ENCODE data around the gene ADAP1. TPM values are rescaled to one million over a fixed set of nuclear protein-coding genes. Genes with fewer than 3 reads are reported as not detected.

ADAP1 gene
- total RNA-seq, 1 experiment from 2014 or later = 173 TPM

GRCh38 chr7:940599-941408 lies 13.7 kb downstream of the ADAP1 start:
- no peak for TF ChIP-seq CTCF (IDR thresholded peaks at IDR 0.05; ENCODE audit: unreplicated experiment)
- DNase-seq = no peak
- CTCF ChIA-PET = interaction anchor here (1.0 kb wide), 1 partner anchor 12 kb away, joined by 8 read pairs; no protein-coding TSS in a partner anchor
- BruUV-seq (replicated peaks) = no TSS peak
- intact Hi-C loops (cut with micrococcal nuclease; ENCODE audit: unreplicated experiment) = no loop called here
- peaks cover 70% of the 10 kb centered on the region for H3K36me3 Mint-ChIP-seq (ENCODE audit: insufficient read depth, unreplicated experiment)
- H3K4me1 Mint-ChIP-seq (ENCODE audit: low read depth, unreplicated experiment) = peaks cover 56% of the 10 kb centered on the region
- no peak overlapping the region for H3K4me3 Mint-ChIP-seq (ENCODE audit: low read depth, unreplicated experiment)
- H3K27ac Mint-ChIP-seq (ENCODE audit: unreplicated experiment) = peak overlapping the region; percentile 56
- H3K27me3 Mint-ChIP-seq (ENCODE audit: unreplicated experiment) = no peaks in the 10 kb centered on the region
- peaks cover 14% of the 10 kb centered on the region for H3K9me3 Mint-ChIP-seq (ENCODE audit: low read depth, unreplicated experiment)

GRCh38 chr7:939843-940242 lies 14.6 kb downstream of the ADAP1 start:
- no peaks in the 10 kb centered on the region for H3K27me3 Mint-ChIP-seq (ENCODE audit: unreplicated experiment)
- no peak for TF ChIP-seq CTCF (IDR thresholded peaks at IDR 0.05; ENCODE audit: unreplicated experiment)
- peak overlapping the region; percentile 56 for H3K27ac Mint-ChIP-seq (ENCODE audit: unreplicated experiment)
- BruUV-seq (replicated peaks) = no TSS peak
- peaks cover 70% of the 10 kb centered on the region for H3K36me3 Mint-ChIP-seq (ENCODE audit: insufficient read depth, unreplicated experiment)
- CTCF ChIA-PET = interaction anchor here (0.7 to 1.0 kb wide), 2 partner anchors 12 to 18 kb away, joined by 4 to 8 read pairs; no protein-coding TSS in a partner anchor
- H3K4me1 Mint-ChIP-seq (ENCODE audit: low read depth, unreplicated experiment) = peaks cover 49% of the 10 kb centered on the region
- no peak overlapping the region for H3K4me3 Mint-ChIP-seq (ENCODE audit: low read depth, unreplicated experiment)
- intact Hi-C loops (cut with micrococcal nuclease; ENCODE audit: unreplicated experiment) = no loop called here
- H3K9me3 Mint-ChIP-seq (ENCODE audit: low read depth, unreplicated experiment) = peaks cover 14% of the 10 kb centered on the region
- DNase-seq = no peak

- intact Hi-C loops (cut with micrococcal nuclease; ENCODE audit: unreplicated experiment) = no loop called here
- Mint-ChIP-seq H3K9me3 (ENCODE audit: low read depth, unreplicated experiment) (peaks cover 14% of the 10 kb centered on the region), H3K27ac (ENCODE audit: unreplicated experiment) (peak overlapping the region; percentile 76), H3K27me3 (ENCODE audit: unreplicated experiment) (no peaks in the 10 kb centered on the region), H3K36me3 (ENCODE audit: insufficient read depth, unreplicated experiment) (peaks cover 72% of the 10 kb centered on the region), H3K4me1 (ENCODE audit: low read depth, unreplicated experiment) (peaks cover 44% of the 10 kb centered on the region), H3K4me3 (ENCODE audit: low read depth, unreplicated experiment) (peak overlapping the region; percentile 37)
- BruUV-seq (replicated peaks) = no TSS peak
- TF ChIP-seq CTCF (IDR thresholded peaks at IDR 0.05; ENCODE audit: unreplicated experiment) = no peak
- DNase-seq = no peak
- CTCF ChIA-PET = interaction anchor here (0.5 kb wide), 2 partner anchors 37 to 62 kb away, joined by 3 to 8 read pairs; partner anchors contain the start of gene GET4
These were observed 15.8 kb downstream of the ADAP1 start for GRCh38 chr7:938546-939185.

- Mint-ChIP-seq H3K4me3 (ENCODE audit: low read depth, unreplicated experiment) (peak overlapping the region; percentile 37), H3K36me3 (ENCODE audit: insufficient read depth, unreplicated experiment) (peaks cover 73% of the 10 kb centered on the region), H3K4me1 (ENCODE audit: low read depth, unreplicated experiment) (peaks cover 44% of the 10 kb centered on the region), H3K27ac (ENCODE audit: unreplicated experiment) (peak overlapping the region; percentile 76), H3K9me3 (ENCODE audit: low read depth, unreplicated experiment) (peaks cover 14% of the 10 kb centered on the region), H3K27me3 (ENCODE audit: unreplicated experiment) (no peaks in the 10 kb centered on the region)
- BruUV-seq (replicated peaks) = TSS peak; percentile 19
- CTCF ChIA-PET = no interaction called here
- intact Hi-C loops (cut with micrococcal nuclease; ENCODE audit: unreplicated experiment) = no loop called here
- DNase-seq = no peak
- TF ChIP-seq CTCF (IDR thresholded peaks at IDR 0.05; ENCODE audit: unreplicated experiment) = no peak
These were observed 16.5 kb downstream of the ADAP1 start for GRCh38 chr7:937856-938484.

Measured in Calu3 (cell line).